Natural killer cell (primary cell): ENCODE results near the gene TAPBP. TPM values are rescaled to one million over a fixed set of nuclear protein-coding genes. Genes with fewer than 3 reads are reported as not detected.
"Not testable (repeated sequence)": the region's sequence is repeated elsewhere in the genome, so short reads cannot be mapped to it uniquely, and the experiment has no call there.

Source experiments
- ATAC-seq, 3 donors: fragments of 150-1000 bp in 2 of 3; fragments of 200-7000 bp in 1 of 3; cut with Tn5 transposase; 1 replicate in 1 of 3; 2 replicates in 2 of 3; pipeline ENCODE4 v1.10.0; 2021; ENCODE audit warnings: mild to moderate bottlenecking in 2 of 3, moderate library complexity in 2 of 3
- DNase-seq, 2 donors: peaks; one replicate each; pipeline versions ENCODE4 v3.0.0 to v3.0.0-alpha.2; 2013 to 2021; ENCODE audit warnings: mixed read lengths in 1 of 2
- H3K27ac ChIP-seq: one replicate; pipeline ENCODE4 v1.5.1; 2013; ENCODE audit warnings: mild to moderate bottlenecking, low read length
- H3K27me3 ChIP-seq: one replicate; pipeline ENCODE4 v1.6.1; 2013; ENCODE audit warnings: low read length; ENCODE audit not compliant: control insufficient read depth, insufficient read depth
- H3K36me3 ChIP-seq: one replicate; pipeline ENCODE4 v1.6.1; 2013; ENCODE audit warnings: low read length; ENCODE audit not compliant: control insufficient read depth, insufficient read depth
- H3K4me1 ChIP-seq: one replicate; pipeline ENCODE4 v1.6.1; 2013; ENCODE audit warnings: low read length; ENCODE audit not compliant: control insufficient read depth, insufficient read depth
- H3K4me3 ChIP-seq: one replicate; pipeline ENCODE4 v1.5.1; 2013; ENCODE audit warnings: low read length
- H3K9me3 ChIP-seq: one replicate; pipeline ENCODE4 v1.6.1; 2013; ENCODE audit warnings: low read length; ENCODE audit not compliant: control insufficient read depth, insufficient read depth
- H3K27ac Mint-ChIP-seq, 2 donors: one replicate each; pipeline ENCODE4 v1.8.0; 2022; ENCODE audit warnings: mild to moderate bottlenecking in 2 of 2, mixed read lengths in 2 of 2, moderate library complexity in 1 of 2
- H3K27me3 Mint-ChIP-seq, 2 donors: one replicate each; pipeline ENCODE4 v1.8.0; 2022; ENCODE audit warnings: low read depth in 2 of 2, mixed read lengths in 2 of 2
- H3K36me3 Mint-ChIP-seq: one replicate; pipeline ENCODE4 v1.8.0; 2022; ENCODE audit warnings: mixed read lengths
- H3K4me1 Mint-ChIP-seq, 2 donors: one replicate each; pipeline ENCODE4 v1.8.0; 2022; ENCODE audit warnings: mixed read lengths in 2 of 2
- H3K4me3 Mint-ChIP-seq: one replicate; pipeline ENCODE4 v1.8.0; 2022; ENCODE audit warnings: mild to moderate bottlenecking, moderate library complexity, mixed read lengths
- H3K9me3 Mint-ChIP-seq, 2 donors: one replicate each; pipeline ENCODE4 v1.8.0; 2022; ENCODE audit warnings: mixed read lengths in 2 of 2
- CTCF ChIP-seq: fragments of 200-600 bp; IDR thresholded peaks from one replicate; pipeline ENCODE4 v1.8.0; 2022; ENCODE audit warnings: antibody characterized with exemption
- WGBS: methylation state at CpG from one replicate; pipeline ENCODE4 v1.1.7; 2013; ENCODE audit warnings: missing lambda C conversion rate; ENCODE audit not compliant: insufficient coverage; 5-methylcytosine and 5-hydroxymethylcytosine counted together
- intact Hi-C: fragments of 100-400 bp; cut with micrococcal nuclease; formaldehyde crosslinking; loops from one replicate; pipeline ENCODE4 v1.14.2; 2022
- total RNA-seq, 4 donors: library from RNA; stranded (reverse); fragments of 120-200 nt in 1 of 4; gene quantifications; one replicate each; pipeline versions ENCODE4 v1.2.3 to v1.2.4, GENCODE V29; 2013 to 2022

TAPBP gene
- total RNA-seq, 3 donors from 2014 or later (not counting 1 experiment from before 2014, with no cell fraction given), result 404 to 457 (median 446) TPM

GRCh38 chr6:33286946-33287914 is 26.6 kb downstream of the TAPBP start:
- intact Hi-C loops, result no loop called here
- Histone ChIP-seq H3K4me3 (no peak overlapping the region), H3K27ac (no peak overlapping the region), H3K4me1 (peaks cover 23% of the 10 kb centered on the region), H3K36me3 (peaks cover 44% of the 10 kb centered on the region), H3K9me3 (no peaks in the 10 kb centered on the region), H3K27me3 (no peaks in the 10 kb centered on the region)
- no peak for TF ChIP-seq CTCF
- Mint-ChIP-seq H3K27ac (peak overlapping the region in 1 of 2 donors; percentile 21), H3K4me1 (peaks cover 39 to 48% of the 10 kb centered on the region in 2 donors), H3K9me3 (no peaks in the 10 kb centered on the region), H3K36me3 (peaks cover 8% of the 10 kb centered on the region), H3K4me3 (peak overlapping the region; percentile 51), H3K27me3 (no peaks in the 10 kb centered on the region)
- ATAC-seq, result no peak
- DNase-seq, result no peak
- 95% methylated on average over 22 of the region's 22 CpGs for WGBS

- H3K27me3 Mint-ChIP-seq, H3K36me3 Mint-ChIP-seq, H3K9me3 Mint-ChIP-seq, DNase-seq, H3K27ac ChIP-seq, H3K27me3 ChIP-seq, H3K9me3 ChIP-seq, H3K27ac Mint-ChIP-seq, ATAC-seq, intact Hi-C loops, H3K4me3 ChIP-seq, H3K4me3 Mint-ChIP-seq: not testable (repeated sequence)
- Histone ChIP-seq H3K4me1 (peaks cover 19% of the 10 kb centered on the region), H3K36me3 (peaks cover 33% of the 10 kb centered on the region)
- 94% methylated on average over 4 of the region's 4 CpGs for WGBS
- H3K4me1 Mint-ChIP-seq, result peaks cover 28 to 41% of the 10 kb centered on the region in 2 donors
These were observed 28.7 kb downstream of the TAPBP start for GRCh38 chr6:33285214-33285613.

- H3K27ac Mint-ChIP-seq, result peak overlapping the region in 1 of 2 donors; percentile 27
- Histone ChIP-seq H3K4me1 (peaks cover 42% of the 10 kb centered on the region), H3K9me3 (no peaks in the 10 kb centered on the region), H3K4me3 (no peak overlapping the region), H3K27ac (no peak overlapping the region), H3K36me3 (peaks cover 42% of the 10 kb centered on the region), H3K27me3 (no peaks in the 10 kb centered on the region)
- peaks cover 19 to 46% of the 10 kb centered on the region in 2 donors for H3K4me1 Mint-ChIP-seq
- intact Hi-C loops, result no loop called here
- 91% methylated on average over 6 of the region's 6 CpGs for WGBS
- ATAC-seq (no peak), DNase-seq (peak in 1 of 2 donors; percentile 2)
- H3K36me3 Mint-ChIP-seq, result no peaks in the 10 kb centered on the region
- H3K4me3 Mint-ChIP-seq, result no peak overlapping the region
- H3K27me3 Mint-ChIP-seq, result no peaks in the 10 kb centered on the region
- H3K9me3 Mint-ChIP-seq, result no peaks in the 10 kb centered on the region
- TF ChIP-seq CTCF, result no peak
These were observed 33.3 kb downstream of the TAPBP start for GRCh38 chr6:33280539-33280938.

- DNase-seq, result peak in 1 of 2 donors; percentile 51
- no peaks in the 10 kb centered on the region for H3K36me3 Mint-ChIP-seq
- intact Hi-C loops, result no loop called here
- H3K9me3 ChIP-seq, result no peaks in the 10 kb centered on the region
- no peak overlapping the region for H3K27ac ChIP-seq
- WGBS, result 55% methylated on average over 1 of the region's 5 CpGs
- H3K4me1 ChIP-seq, result peaks cover 42% of the 10 kb centered on the region
- H3K27me3 ChIP-seq, result no peaks in the 10 kb centered on the region
- ATAC-seq, result no peak
- no peaks in the 10 kb centered on the region for H3K27me3 Mint-ChIP-seq
- H3K27ac Mint-ChIP-seq, result peak overlapping the region in 1 of 2 donors; percentile 35
- peak overlapping the region; percentile 47 for H3K4me3 Mint-ChIP-seq
- peaks cover 20 to 47% of the 10 kb centered on the region in 2 donors for H3K4me1 Mint-ChIP-seq
- no peak for TF ChIP-seq CTCF
- H3K4me3 ChIP-seq, result no peak overlapping the region
- no peaks in the 10 kb centered on the region for H3K9me3 Mint-ChIP-seq
- peaks cover 41% of the 10 kb centered on the region for H3K36me3 ChIP-seq
These were observed 33.8 kb downstream of the TAPBP start for GRCh38 chr6:33279971-33280511.
